C1 segment of cervical spinal cord (tissue), 14 donors: ENCODE results near the gene POTEB.
"Not testable (repeated sequence)": the region's sequence is repeated elsewhere in the genome, so short reads cannot be mapped to it uniquely, and the experiment has no call there.

Experiments
- DNase-seq, 14 donors: peaks; one replicate each; lab custom pipeline; 2025; lab: John Stamatoyannopoulos, UW

The POTEB gene

DNA sequence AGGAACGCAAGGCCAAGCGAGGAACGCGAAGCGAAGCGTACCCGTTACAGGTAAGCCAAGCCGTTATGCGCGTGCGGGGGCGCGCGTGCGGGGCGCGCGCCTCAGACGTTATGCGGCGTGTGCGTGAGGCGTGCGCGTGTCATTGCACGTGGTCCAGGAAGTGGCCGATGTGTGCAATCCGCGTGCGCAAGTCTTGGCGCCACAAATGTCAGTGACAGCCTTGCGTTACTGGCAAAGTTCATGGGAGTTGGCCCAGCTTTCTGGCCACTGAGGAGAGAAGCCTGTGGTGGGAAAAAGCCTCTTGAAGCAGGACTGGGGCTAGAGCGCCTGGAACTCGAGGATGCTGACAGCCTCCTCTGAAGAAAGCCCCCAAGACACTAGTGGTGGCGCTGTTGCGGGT, at the start of gene POTEB:
Gene POTEB (minus strand): TSS at position 101 of the 400 bp plus-strand sequence. CDS start 489 bp downstream, outside the sequence.
- not testable (repeated sequence) for DNase-seq

DNA sequence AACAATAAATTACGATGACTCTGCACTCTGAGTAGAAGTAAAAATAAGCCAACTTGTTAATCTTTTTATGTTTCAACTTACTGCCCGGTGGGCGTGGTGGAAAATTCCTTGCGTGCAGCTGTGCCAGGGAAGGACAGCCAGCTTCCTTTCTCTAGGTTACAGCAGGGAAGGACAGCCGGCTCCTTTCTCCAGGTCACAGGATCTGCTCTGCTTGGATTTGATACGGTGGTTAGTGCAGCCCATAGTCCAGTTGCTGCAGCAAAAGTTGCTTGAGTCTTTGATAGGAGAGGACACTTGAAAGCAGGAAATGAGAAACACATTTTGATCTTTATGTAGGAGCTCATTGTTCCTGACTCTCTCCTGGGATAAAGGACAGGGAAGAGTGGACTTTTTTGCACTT, 13.4 kb upstream of the POTEB start:
- not testable (repeated sequence) for DNase-seq

DNA sequence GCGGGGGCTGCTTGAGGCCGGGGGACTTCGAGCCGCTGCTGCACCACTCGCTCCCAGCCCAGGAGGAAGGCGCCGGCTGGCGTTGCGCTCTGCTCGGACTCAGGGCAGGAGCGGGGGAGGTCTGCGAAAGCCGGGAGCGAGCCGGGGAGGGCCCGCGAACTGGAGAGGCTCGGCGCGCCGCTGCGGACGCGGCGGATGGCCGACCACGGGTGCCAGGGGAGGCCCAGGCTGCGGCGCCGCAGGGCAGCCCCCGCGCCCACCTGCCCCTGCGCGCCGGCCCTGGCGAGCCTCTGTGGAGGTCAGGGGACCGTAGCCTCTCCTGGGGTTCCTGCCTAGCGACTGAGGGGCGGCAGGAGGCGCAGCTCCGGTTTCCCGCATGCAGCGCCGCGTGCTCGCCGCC, 12.0 kb upstream of the POTEB start:
- DNase-seq: not testable (repeated sequence)

DNA sequence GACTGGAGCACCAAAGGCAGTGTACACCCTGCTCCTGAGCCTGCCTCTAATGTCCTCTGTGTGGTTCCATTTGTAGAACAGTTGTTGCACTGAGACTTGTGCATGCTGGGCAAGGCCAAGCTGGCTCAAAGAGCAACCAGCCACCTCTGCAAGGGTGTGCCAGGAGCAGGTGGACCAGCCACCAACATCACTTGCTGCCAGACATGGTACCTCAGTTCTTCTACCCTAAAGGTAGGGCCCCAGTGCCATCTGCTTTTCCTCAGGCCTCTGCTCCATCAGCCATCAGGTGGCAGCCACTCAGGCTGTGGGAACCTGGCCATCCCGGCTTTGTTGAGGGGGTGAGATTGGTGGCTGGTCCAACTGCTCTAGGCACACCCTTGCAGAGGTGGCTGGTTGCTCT, 38.7 kb downstream of the POTEB start:
- DNase-seq: not testable (repeated sequence)
